WTC11 (cell line): ENCODE results near the gene MON1A.

Experiments used
- CBFB ChIP-seq: sonication (generic); formaldehyde crosslinking; IDR thresholded peaks from 2 replicates; pipeline ENCODE4 v1.8.1; 2022; ENCODE audit warnings: mild to moderate bottlenecking, low read depth, missing genetic modification reagents
- SP1 ChIP-seq: sonication (generic); formaldehyde crosslinking; conservative IDR thresholded peaks from 2 replicates; pipeline ENCODE4 v1.8.1; 2022; ENCODE audit warnings: missing genetic modification reagents
- TEAD4 ChIP-seq: sonication (generic); formaldehyde crosslinking; IDR thresholded peaks from 2 replicates; pipeline ENCODE4 v1.8.0; 2022; ENCODE audit warnings: mild to moderate bottlenecking, missing genetic modification reagents
- ZNF232 ChIP-seq: sonication (generic); formaldehyde crosslinking; IDR thresholded peaks from 2 replicates; pipeline ENCODE4 v1.8.0; 2022; ENCODE audit warnings: mild to moderate bottlenecking, missing genetic modification reagents
- TF ChIP-seq, protein P1 (sequence below): fragments of 200-600 bp; IDR thresholded peaks from 2 replicates; pipeline ENCODE4 v1.8.0; 2022; ENCODE audit warnings: antibody characterized with exemption

GRCh38 chr3:49872801-49873281 is 56.8 kb downstream of the MON1A start:
- TF ChIP-seq TEAD4 (CRISPR knock-in tag): no peak
- TF ChIP-seq SP1 (CRISPR knock-in tag): no peak
- TF ChIP-seq, protein P1, sequence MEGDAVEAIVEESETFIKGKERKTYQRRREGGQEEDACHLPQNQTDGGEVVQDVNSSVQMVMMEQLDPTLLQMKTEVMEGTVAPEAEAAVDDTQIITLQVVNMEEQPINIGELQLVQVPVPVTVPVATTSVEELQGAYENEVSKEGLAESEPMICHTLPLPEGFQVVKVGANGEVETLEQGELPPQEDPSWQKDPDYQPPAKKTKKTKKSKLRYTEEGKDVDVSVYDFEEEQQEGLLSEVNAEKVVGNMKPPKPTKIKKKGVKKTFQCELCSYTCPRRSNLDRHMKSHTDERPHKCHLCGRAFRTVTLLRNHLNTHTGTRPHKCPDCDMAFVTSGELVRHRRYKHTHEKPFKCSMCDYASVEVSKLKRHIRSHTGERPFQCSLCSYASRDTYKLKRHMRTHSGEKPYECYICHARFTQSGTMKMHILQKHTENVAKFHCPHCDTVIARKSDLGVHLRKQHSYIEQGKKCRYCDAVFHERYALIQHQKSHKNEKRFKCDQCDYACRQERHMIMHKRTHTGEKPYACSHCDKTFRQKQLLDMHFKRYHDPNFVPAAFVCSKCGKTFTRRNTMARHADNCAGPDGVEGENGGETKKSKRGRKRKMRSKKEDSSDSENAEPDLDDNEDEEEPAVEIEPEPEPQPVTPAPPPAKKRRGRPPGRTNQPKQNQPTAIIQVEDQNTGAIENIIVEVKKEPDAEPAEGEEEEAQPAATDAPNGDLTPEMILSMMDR: no peak
- no peak for TF ChIP-seq ZNF232 (CRISPR knock-in tag)
- TF ChIP-seq CBFB: no peak
